HFF-Myc (cell line): ENCODE data around the gene PHC2.

ENCODE experiments used
- DNase-seq: peaks from one replicate; pipeline ENCODE4 v3.0.0-alpha.2; 2011; ENCODE audit warnings: low read depth; ENCODE audit errors: extremely low read depth
- H3K4me3 ChIP-seq: replicated peaks from 2 replicates; pipeline ENCODE4 v1.5.1; 2011; ENCODE audit warnings: low read depth, mild to moderate bottlenecking, control low read depth, low read length
- CTCF ChIP-seq: IDR thresholded peaks from 2 replicates; pipeline ENCODE4 v1.5.1; 2012; ENCODE audit warnings: mild to moderate bottlenecking, low read depth, low read length, control low read depth; ENCODE audit errors: missing control alignments

The PHC2 gene

DNA sequence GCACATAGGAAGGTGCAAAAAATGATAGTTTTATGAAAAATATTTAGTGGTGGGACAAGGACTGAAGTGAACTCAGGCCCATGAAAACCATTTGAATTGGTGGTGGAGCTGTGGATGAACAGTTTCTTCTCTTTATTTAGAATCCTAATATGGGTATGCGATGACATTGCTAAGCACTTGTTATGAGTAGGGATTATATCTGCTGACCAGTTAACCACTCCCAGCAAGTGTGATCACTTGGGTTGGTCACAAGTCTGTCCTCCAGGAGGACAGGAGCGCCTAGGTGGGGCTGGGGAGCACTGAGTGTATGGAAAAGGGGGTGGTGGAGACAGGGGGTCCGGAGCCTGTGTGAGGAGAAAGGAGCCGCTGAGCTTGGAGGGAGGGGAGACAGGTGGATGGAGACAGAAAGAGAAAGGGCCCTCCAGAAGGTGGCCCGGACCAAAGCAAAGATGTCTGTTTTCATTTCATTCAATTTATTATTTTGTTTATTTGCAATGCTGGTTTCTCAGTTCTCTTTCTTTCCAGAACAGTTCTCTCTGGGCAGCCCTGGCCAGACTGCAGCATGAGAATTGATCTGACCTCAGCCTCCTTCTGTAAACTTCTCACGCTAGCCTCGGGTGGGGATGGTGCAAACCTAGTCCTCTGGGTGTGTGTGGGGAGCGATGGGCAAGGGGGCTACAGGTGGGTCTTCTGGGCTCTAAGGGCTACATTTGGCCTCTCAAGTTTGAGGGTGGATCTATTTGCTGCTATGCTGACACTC lies 31.7 kb upstream of the PHC2 start:
- H3K4me3 ChIP-seq: no peak overlapping the region
- TF ChIP-seq CTCF: no peak
- no peak for DNase-seq

DNA sequence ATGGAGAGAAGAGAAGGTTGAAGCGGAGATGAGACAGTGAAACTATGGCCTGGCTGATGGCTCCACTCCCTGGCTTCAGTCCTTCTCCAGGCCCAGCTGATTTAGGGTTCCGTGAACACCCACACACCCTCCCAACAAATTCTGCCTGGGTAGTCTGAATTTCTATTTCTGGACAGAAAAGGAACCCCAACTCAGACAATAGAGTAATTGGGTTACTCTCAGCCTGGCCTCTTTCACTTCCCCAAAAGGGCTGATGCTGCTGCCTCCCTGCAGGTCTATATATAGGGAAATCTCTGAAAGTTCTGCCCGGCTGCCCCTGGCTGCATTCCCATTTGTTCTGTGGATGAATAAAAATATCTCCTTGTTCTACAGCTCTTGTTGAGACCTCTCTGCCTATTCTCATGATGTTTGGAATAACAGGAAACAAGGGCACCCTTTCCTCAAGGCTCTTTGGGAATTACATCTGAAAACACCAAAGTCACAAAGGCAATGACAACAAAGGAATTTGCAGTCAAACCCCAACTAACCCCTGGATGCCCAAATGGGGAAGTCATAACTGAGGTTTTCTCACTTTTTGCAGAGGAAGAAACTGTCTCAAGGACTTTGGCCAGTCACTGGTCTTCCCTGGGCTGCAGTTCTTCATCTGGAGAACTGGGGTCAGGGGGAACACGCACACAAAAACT lies 30.2 kb upstream of the PHC2 start:
- no peak overlapping the region for H3K4me3 ChIP-seq
- no peak for TF ChIP-seq CTCF
- DNase-seq: no peak

GRCh38 chr1:33460144-33460543 lies 29.2 kb upstream of the PHC2 start:
- DNase-seq: no peak
- TF ChIP-seq CTCF: no peak
- no peak overlapping the region for H3K4me3 ChIP-seq

- no peak for TF ChIP-seq CTCF
- no peak overlapping the region for H3K4me3 ChIP-seq
- DNase-seq: no peak
These were observed 28.8 kb upstream of the PHC2 start for GRCh38 chr1:33459691-33460090.

DNA sequence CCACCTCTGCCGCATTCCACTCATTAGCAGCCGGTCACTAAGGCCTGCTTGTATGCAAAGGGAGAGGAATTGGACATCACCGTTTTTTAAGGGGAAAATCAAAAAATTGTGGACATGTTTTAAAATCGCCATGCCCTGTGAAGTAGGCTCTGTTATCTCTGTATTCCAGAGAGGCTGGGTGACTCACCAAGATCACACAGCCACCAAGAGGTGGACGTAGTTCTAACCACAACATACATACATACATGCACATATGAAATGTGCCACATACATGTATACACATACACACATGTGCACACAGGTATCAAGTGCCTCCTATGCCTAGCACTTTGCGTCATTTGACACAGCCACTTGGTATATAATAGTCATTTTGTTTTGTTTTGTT lies 25.6 kb upstream of the PHC2 start:
- no peak overlapping the region for H3K4me3 ChIP-seq
- DNase-seq: no peak
- no peak for TF ChIP-seq CTCF

- DNase-seq: peak; percentile 75
- no peak overlapping the region for H3K4me3 ChIP-seq
- TF ChIP-seq CTCF: peak; percentile 86
These were observed 24.9 kb upstream of the PHC2 start for GRCh38 chr1:33455539-33456501.
